K562 (cell line): ENCODE measurements around the gene NFIB. TPM values are rescaled to one million over a fixed set of nuclear protein-coding genes. Genes with fewer than 3 reads are reported as not detected.

Experiments used
- ATAC-seq: fragments of 200-7000 bp; cut with Tn5 transposase; 3 replicates; pipeline ENCODE4 v1.9.1; 2020; ENCODE audit warnings: moderate library complexity
- BruUV-seq: library from RNA; stranded (reverse); fragments of 400-500 nt; replicated peaks from 2 replicates; lab custom pipeline; 2021; lab: Mats Ljungman, UMichigan
- CTCF ChIA-PET: fragments of 300-600 bp; formaldehyde crosslinking; extraction: SDS; loops from one replicate; lab custom pipeline; 2021; ENCODE audit warnings: low intra/inter-chr PET ratio; lab: Yijun Ruan, JAX
- POLR2A ChIA-PET: fragments of 300-600, 350-650 bp; sonication (Branson Sonifier 250); formaldehyde crosslinking; extraction: SDS; loops from one replicate; lab custom pipeline; 2021; ENCODE audit warnings: antibody characterized with exemption, inconsistent platforms; lab: Yijun Ruan, JAX
- DNase-seq, 4 experiments: peaks; one replicate each; pipeline versions ENCODE4 v3.0.0 to v3.0.0-alpha.2; 2011 to 2018; ENCODE audit warnings: low spot score in 3 of 4, mixed read lengths in 3 of 4; ENCODE audit errors: extremely low read depth in 1 of 4
- FAIRE-seq: peaks from 2 replicates; lab custom pipeline; 2011; peaks lifted over from hg19 to GRCh38; lab: Jason Lieb, UNC
- H2AFZ ChIP-seq: 2 replicates; pipeline ENCODE4 v1.6.0; 2011; ENCODE audit warnings: low read depth, low read length, control low read depth, inconsistent platforms
- H3K27ac ChIP-seq: fragments of 200-600 bp; 3 replicates; pipeline ENCODE4 v1.8.0; 2011; ENCODE audit warnings: low read depth, mild to moderate bottlenecking, control low read depth, inconsistent platforms, low read length, moderate library complexity, mixed read lengths; ENCODE audit errors: extremely low read depth
- H3K27me3 ChIP-seq, 2 experiments: fragments of 300-600 bp in 1 of 2; 2 replicates in 1 of 2; 3 replicates in 1 of 2; pipeline versions ENCODE4 v1.6.0 to v1.8.0; 2011; ENCODE audit warnings: inconsistent platforms in 2 of 2, low read length in 2 of 2, mild to moderate bottlenecking in 1 of 2, mixed read lengths in 1 of 2, moderate library complexity in 1 of 2; ENCODE audit not compliant: control insufficient read depth in 2 of 2, insufficient read depth in 2 of 2
- H3K36me3 ChIP-seq: fragments of 300-600 bp; 3 replicates; pipeline ENCODE4 v1.8.0; 2011; ENCODE audit warnings: mild to moderate bottlenecking, low read length, inconsistent platforms; ENCODE audit not compliant: control insufficient read depth, insufficient read depth
- H3K4me1 ChIP-seq, 2 experiments: fragments of 200-600 bp in 1 of 2; replicated peaks in 1 of 2; 2 replicates in 1 of 2; 3 replicates in 1 of 2; pipeline versions ENCODE4 v1.5.1 to v1.8.0; 2011; ENCODE audit warnings: inconsistent platforms in 2 of 2, low read length in 2 of 2, mild to moderate bottlenecking in 1 of 2, mixed read lengths in 1 of 2, moderate library complexity in 1 of 2; ENCODE audit not compliant: control insufficient read depth in 2 of 2, insufficient read depth in 2 of 2
- H3K4me2 ChIP-seq: 2 replicates; pipeline ENCODE4 v1.6.1; 2011; ENCODE audit warnings: low read length, control low read depth, inconsistent platforms, mixed read lengths; ENCODE audit not compliant: insufficient read depth
- H3K4me3 ChIP-seq: fragments of 200-600 bp; sonication (generic), shearing (Covaris generic); 2 replicates; pipeline ENCODE4 v1.5.1; 2016; ENCODE audit warnings: control low read depth, inconsistent platforms
- H3K79me2 ChIP-seq: fragments of 200-600 bp; 3 replicates; pipeline ENCODE4 v1.8.0; 2011; ENCODE audit warnings: low read length, inconsistent platforms; ENCODE audit not compliant: control insufficient read depth, insufficient read depth
- H3K9ac ChIP-seq, 2 experiments: 2 replicates each; pipeline versions ENCODE4 v1.6.0 to v1.6.1; 2011; ENCODE audit warnings: low read depth in 2 of 2, low read length in 2 of 2, control low read depth in 1 of 2, inconsistent platforms in 1 of 2, mild to moderate bottlenecking in 1 of 2, mixed read lengths in 1 of 2; ENCODE audit not compliant: insufficient read depth in 1 of 2
- H3K9me1 ChIP-seq: one replicate; pipeline ENCODE4 v1.6.0; 2011; ENCODE audit warnings: inconsistent platforms, mild to moderate bottlenecking, low read length, moderate library complexity; ENCODE audit not compliant: control insufficient read depth, insufficient read depth
- H3K9me3 ChIP-seq: replicated peaks from 2 replicates; pipeline ENCODE4 v1.5.1; 2011; ENCODE audit warnings: low read depth, low read length, inconsistent platforms; ENCODE audit not compliant: control insufficient read depth, insufficient read depth
- H4K20me1 ChIP-seq: replicated peaks from 2 replicates; pipeline ENCODE4 v1.6.1; 2011; ENCODE audit warnings: low read length, inconsistent platforms, mixed read lengths; ENCODE audit not compliant: control insufficient read depth, insufficient read depth
- CBFA2T2 ChIP-seq: fragments of 450-650 bp; conservative IDR thresholded peaks from 2 replicates; pipeline ENCODE4 v1.6.1; 2017; ENCODE audit warnings: mild to moderate bottlenecking
- CEBPB ChIP-seq: fragments of 450-650 bp; IDR thresholded peaks from 2 replicates; pipeline ENCODE4 v1.6.1; 2016; ENCODE audit warnings: missing genetic modification characterization, missing compliant biosample characterization
- DACH1 ChIP-seq: fragments of 450-650 bp; IDR thresholded peaks from 2 replicates; pipeline ENCODE4 v1.6.1; 2018; ENCODE audit not compliant: partially characterized antibody
- IRF2 ChIP-seq: sonication (generic); formaldehyde crosslinking; IDR thresholded peaks from 2 replicates; pipeline ENCODE4 v1.8.1; 2022; ENCODE audit warnings: mild to moderate bottlenecking, missing genetic modification reagents
- KAT2B ChIP-seq: IDR thresholded peaks from one replicate; pipeline ENCODE4 v1.6.1; 2012; ENCODE audit warnings: low read depth, mild to moderate bottlenecking, control low read depth, inconsistent platforms, low read length, moderate library complexity
- RBM25 ChIP-seq: fragments of 200-400 bp; formaldehyde crosslinking; IDR thresholded peaks from 2 replicates; pipeline ENCODE4 v1.6.1; 2018; ENCODE audit warnings: low read length, low read depth, moderate library complexity; ENCODE audit not compliant: severe bottlenecking
- RHOXF2B ChIP-seq: fragments of 250-450 bp; sonication (Bioruptor Pico); conservative IDR thresholded peaks from 2 replicates; pipeline ENCODE4 v1.5.1; 2021
- SNIP1 ChIP-seq: fragments of 450-650 bp; IDR thresholded peaks from 2 replicates; pipeline ENCODE4 v1.7.1; 2017; ENCODE audit warnings: low read depth, mild to moderate bottlenecking
- SREBF1 ChIP-seq: fragments of 150-350 bp; IDR thresholded peaks from 2 replicates; pipeline ENCODE4 v1.6.1; 2014; ENCODE audit warnings: antibody characterized with exemption, low read depth, low read length, borderline replicate concordance
- ZNF717 ChIP-seq: fragments of 250-450 bp; sonication (Bioruptor Pico); IDR thresholded peaks from 2 replicates; pipeline ENCODE4 v1.5.0; 2021
- WGBS: fragments of 100-300 bp; shearing (Covaris generic); methylation state at CpG from one replicate; pipeline ENCODE4 v1.1.6; 2016; ENCODE audit warnings: low coverage, mixed read lengths; ENCODE audit not compliant: insufficient coverage; ENCODE audit errors: missing lambda C conversion rate; 5-methylcytosine and 5-hydroxymethylcytosine counted together
- in situ Hi-C: fragments of 300-500 bp; cut with MboI; formaldehyde crosslinking; loops from 4 replicates; pipeline ENCODE4 v1.15.0; 2018; ENCODE audit warnings: inconsistent platforms, mixed read lengths
- intact Hi-C: fragments of 100-400 bp; cut with micrococcal nuclease; formaldehyde crosslinking; loops from 2 replicates; pipeline ENCODE4 v1.14.2; 2022
- polyA plus RNA-seq, 8 experiments: library from polyadenylated mRNA; depleted of rRNA in 4 of 8; stranded (reverse) in 5 of 8; unstranded in 3 of 8; fragments of >200 nt; fragmentation: Nextera tagmentation in 2 of 8; fragmentation: Illumina TruSeq in 1 of 8; extraction: Ambion mirVana in 2 of 8; extraction: Trizol in 1 of 8; gene quantifications; 2 replicates each; pipeline versions ENCODE4 v1.2.1 to v1.2.3, GENCODE V29; 2011 to 2014; ENCODE audit warnings: inconsistent platforms in 1 of 8, missing spikeins in 1 of 8
- total RNA-seq, 7 experiments: library from RNA; depleted of rRNA in 6 of 7; stranded (reverse); fragments of >200 nt in 6 of 7; fragmentation: Illumina TruSeq in 2 of 7; extraction: Trizol in 2 of 7; gene quantifications; 2 replicates each; pipeline versions ENCODE4 v1.2.1 to v1.2.3, GENCODE V29; 2011 to 2021; ENCODE audit warnings: low replicate concordance in 1 of 7
- TF ChIP-seq, protein P1 (sequence below): fragments of 250-450 bp; sonication (Bioruptor Pico); IDR thresholded peaks from 2 replicates; pipeline ENCODE4 v1.4.0; 2020; ENCODE audit warnings: mild to moderate bottlenecking
- TF ChIP-seq, protein P2 (sequence below): sonication (generic); formaldehyde crosslinking; IDR thresholded peaks from 2 replicates; pipeline ENCODE4 v1.8.0; 2022; ENCODE audit warnings: mild to moderate bottlenecking, missing genetic modification reagents
- TF ChIP-seq, protein P3 (sequence below): fragments of 450-650 bp; formaldehyde crosslinking; IDR thresholded peaks from 2 replicates; pipeline ENCODE4 v1.4.0; 2020; ENCODE audit warnings: mild to moderate bottlenecking, mixed read lengths

Gene NFIB
- total and polyA plus RNA-seq, 9 of the 15 experiments (the other 6 are each of a cell fraction or from before 2014, with no cell fraction given) = 1.2 to 3.3 (median 1.9) TPM

DNA sequence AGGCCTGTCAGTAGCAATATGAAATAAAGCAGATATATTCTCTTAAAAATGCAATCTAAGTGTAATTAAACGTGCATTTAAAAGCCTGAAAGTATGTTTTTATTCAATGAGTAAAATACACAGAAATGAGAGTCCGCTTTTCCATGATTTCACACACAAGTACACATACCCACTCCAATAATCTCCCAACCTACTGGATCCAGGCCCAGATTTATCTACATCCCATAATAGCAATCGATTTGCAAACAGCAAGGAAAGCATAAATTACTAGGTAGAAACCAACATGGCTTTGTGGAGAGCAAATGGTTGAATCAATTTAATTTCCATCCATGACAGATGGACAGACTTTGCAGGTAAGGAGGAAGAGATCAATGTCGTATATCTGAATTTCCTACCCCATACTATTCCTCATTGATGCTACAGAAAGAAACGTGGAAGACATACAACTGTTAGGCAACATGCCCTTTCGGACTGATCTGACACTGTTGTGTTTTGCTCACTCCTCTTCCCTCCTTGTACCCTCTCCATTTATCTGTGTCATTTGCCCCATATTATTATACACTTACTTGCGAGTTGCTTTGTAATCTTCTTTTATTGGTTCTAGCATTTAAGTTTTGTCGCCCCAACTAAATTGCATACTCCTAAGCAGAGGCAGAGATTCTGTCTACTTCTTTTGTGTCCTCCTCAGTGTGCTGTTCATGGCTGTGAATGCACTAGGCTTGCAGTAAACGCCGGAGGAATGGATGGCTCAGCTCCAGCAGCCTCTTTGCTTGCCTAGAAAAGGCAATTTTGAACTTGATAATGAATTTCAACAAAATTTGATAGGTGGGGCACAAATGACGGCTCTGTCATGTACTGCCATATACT is 133.6 kb downstream of the NFIB start (continued):
- no peak for TF ChIP-seq CBFA2T2
- TF ChIP-seq, protein P1, sequence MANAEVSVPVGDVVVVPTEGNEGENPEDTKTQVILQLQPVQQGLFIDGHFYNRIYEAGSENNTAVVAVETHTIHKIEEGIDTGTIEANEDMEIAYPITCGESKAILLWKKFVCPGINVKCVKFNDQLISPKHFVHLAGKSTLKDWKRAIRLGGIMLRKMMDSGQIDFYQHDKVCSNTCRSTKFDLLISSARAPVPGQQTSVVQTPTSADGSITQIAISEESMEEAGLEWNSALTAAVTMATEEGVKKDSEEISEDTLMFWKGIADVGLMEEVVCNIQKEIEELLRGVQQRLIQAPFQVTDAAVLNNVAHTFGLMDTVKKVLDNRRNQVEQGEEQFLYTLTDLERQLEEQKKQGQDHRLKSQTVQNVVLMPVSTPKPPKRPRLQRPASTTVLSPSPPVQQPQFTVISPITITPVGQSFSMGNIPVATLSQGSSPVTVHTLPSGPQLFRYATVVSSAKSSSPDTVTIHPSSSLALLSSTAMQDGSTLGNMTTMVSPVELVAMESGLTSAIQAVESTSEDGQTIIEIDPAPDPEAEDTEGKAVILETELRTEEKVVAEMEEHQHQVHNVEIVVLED (CRISPR knock-in tag) = no peak

DNA sequence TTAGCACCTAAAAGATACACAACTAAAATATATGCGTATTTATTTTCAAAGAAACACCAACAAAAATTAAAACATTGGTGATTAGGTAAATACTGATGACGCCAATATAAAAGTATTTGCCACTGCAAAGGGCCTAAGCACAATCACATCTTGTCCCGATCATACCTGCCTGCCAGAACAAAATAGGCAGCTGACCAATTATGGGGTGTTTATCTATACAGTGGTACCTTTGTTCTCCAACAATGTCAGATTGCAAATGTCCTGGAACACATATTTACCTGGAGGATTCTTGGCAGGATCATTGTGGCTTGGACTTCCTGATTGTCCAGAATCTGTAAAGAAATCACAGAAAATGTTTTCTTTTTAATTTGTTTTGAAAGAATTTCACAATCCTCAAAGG is 134.5 kb downstream of the NFIB start:
- no peaks in the 10 kb centered on the region; a peak in 1 of 5 replicates for H3K4me1 ChIP-seq
- in situ Hi-C loops (loop anchor here (25.0 kb wide), 1 partner anchor 942 kb away; no protein-coding TSS in a partner anchor), intact Hi-C loops (no loop called here)
- no peak overlapping the region for H3K27ac ChIP-seq
- no peak overlapping the region for H3K4me3 ChIP-seq
- ChIA-PET CTCF (no interaction called here), POLR2A (no interaction called here)
- no peaks in the 10 kb centered on the region for H4K20me1 ChIP-seq
- DNase-seq (no peak), FAIRE-seq (no peak), ATAC-seq (no peak)
- H3K9me3 ChIP-seq = no peaks in the 10 kb centered on the region
- no peaks in the 10 kb centered on the region for H3K79me2 ChIP-seq
- H2AFZ ChIP-seq = no peak overlapping the region
- BruUV-seq = no TSS peak
- no peaks in the 10 kb centered on the region for H3K36me3 ChIP-seq
- H3K27me3 ChIP-seq = no peaks in the 10 kb centered on the region
- WGBS = 13% methylated on average over 3 of the region's 3 CpGs
- no peak overlapping the region for H3K4me2 ChIP-seq
- no peaks in the 10 kb centered on the region for H3K9me1 ChIP-seq
- H3K9ac ChIP-seq = no peak overlapping the region
- no peak for TF ChIP-seq IRF2 (CRISPR knock-in tag)
- no peak for TF ChIP-seq ZNF717
- no peak for TF ChIP-seq RBM25
- TF ChIP-seq, protein P2, sequence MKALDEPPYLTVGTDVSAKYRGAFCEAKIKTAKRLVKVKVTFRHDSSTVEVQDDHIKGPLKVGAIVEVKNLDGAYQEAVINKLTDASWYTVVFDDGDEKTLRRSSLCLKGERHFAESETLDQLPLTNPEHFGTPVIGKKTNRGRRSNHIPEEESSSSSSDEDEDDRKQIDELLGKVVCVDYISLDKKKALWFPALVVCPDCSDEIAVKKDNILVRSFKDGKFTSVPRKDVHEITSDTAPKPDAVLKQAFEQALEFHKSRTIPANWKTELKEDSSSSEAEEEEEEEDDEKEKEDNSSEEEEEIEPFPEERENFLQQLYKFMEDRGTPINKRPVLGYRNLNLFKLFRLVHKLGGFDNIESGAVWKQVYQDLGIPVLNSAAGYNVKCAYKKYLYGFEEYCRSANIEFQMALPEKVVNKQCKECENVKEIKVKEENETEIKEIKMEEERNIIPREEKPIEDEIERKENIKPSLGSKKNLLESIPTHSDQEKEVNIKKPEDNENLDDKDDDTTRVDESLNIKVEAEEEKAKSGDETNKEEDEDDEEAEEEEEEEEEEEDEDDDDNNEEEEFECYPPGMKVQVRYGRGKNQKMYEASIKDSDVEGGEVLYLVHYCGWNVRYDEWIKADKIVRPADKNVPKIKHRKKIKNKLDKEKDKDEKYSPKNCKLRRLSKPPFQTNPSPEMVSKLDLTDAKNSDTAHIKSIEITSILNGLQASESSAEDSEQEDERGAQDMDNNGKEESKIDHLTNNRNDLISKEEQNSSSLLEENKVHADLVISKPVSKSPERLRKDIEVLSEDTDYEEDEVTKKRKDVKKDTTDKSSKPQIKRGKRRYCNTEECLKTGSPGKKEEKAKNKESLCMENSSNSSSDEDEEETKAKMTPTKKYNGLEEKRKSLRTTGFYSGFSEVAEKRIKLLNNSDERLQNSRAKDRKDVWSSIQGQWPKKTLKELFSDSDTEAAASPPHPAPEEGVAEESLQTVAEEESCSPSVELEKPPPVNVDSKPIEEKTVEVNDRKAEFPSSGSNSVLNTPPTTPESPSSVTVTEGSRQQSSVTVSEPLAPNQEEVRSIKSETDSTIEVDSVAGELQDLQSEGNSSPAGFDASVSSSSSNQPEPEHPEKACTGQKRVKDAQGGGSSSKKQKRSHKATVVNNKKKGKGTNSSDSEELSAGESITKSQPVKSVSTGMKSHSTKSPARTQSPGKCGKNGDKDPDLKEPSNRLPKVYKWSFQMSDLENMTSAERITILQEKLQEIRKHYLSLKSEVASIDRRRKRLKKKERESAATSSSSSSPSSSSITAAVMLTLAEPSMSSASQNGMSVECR (CRISPR knock-in tag) = no peak
- TF ChIP-seq, protein P3, sequence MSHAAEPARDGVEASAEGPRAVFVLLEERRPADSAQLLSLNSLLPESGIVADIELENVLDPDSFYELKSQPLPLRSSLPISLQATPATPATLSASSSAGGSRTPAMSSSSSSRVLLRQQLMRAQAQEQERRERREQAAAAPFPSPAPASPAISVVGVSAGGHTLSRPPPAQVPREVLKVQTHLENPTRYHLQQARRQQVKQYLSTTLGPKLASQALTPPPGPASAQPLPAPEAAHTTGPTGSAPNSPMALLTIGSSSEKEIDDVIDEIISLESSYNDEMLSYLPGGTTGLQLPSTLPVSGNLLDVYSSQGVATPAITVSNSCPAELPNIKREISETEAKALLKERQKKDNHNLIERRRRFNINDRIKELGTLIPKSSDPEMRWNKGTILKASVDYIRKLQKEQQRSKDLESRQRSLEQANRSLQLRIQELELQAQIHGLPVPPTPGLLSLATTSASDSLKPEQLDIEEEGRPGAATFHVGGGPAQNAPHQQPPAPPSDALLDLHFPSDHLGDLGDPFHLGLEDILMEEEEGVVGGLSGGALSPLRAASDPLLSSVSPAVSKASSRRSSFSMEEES (CRISPR knock-in tag) = no peak
- TF ChIP-seq RHOXF2B = no peak
- no peak for TF ChIP-seq KAT2B
- TF ChIP-seq CEBPB (tag) = no peak
- TF ChIP-seq SNIP1 = no peak
- TF ChIP-seq SREBF1 = no peak
- TF ChIP-seq DACH1 = no peak
